ENCODE results near the gene PARD6A.
A peak's percentile ranks its signal among the peaks of the same experiment; 100 is the strongest.

Gene PARD6A

DNA sequence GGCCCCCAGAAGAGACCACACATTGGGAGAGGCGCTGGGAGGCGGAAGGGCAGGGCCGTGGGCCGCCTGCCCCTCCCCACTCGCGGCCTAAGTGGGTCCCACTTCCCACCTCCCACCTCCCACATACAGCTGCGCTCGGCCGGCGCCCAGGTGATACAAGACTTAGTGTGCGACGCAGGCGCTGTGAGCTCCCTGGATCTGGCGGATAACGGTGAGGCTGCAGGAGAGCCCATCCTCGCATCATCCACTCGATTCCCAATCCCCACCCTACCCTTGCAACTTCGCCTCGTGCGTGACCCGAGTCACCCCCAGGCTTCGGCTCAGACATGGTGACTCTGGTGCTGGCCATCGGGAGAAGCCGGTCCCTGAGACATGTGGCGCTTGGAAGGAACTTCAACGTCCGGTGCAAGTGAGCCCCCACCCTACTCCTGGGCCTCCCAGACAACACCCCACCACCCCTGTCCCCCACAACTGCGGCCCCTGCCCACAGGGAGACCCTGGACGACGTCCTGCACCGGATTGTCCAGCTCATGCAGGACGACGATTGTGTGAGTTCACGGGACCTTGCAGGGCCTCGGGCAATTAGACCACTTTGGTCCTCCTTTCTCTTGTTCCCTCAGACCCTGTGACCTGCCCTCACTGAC lies 11.9 kb upstream of the PARD6A start:
- no peak overlapping the region for H3K4me3 Mint-ChIP-seq

DNA sequence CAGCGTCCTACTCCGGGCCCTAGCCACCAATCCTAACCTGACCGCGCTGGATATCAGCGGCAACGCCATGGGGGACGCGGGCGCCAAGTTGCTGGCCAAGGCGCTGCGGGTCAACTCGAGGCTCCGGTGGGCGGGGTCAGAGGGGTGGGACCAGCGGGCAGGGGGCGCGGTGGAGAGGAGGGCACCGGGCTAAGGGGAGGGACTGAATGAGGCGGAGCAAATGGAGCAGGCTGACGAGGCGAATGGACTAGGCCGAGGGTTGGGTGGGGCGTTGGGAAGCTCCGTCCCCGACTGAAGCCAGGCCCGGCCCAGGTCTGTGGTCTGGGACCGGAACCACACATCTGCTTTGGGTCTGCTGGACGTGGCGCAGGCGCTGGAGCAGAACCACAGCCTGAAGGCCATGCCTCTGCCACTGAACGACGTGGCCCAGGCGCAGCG lies 11.2 kb upstream of the PARD6A start:
- H3K4me1 Mint-ChIP-seq, result peaks cover 9 to 29% of the 10 kb centered on the region in 2 donors
- no peaks in the 10 kb centered on the region for H3K9me3 Mint-ChIP-seq
- H3K27ac Mint-ChIP-seq, result no peak overlapping the region
- H3K36me3 Mint-ChIP-seq, result peaks cover 29 to 45% of the 10 kb centered on the region in 2 donors
- ATAC-seq (replicated peaks), result no peak
- H3K4me3 Mint-ChIP-seq, result no peak overlapping the region
- no peaks in the 10 kb centered on the region for H3K27me3 Mint-ChIP-seq
- DNase-seq, result no peak

More for the DNA sequence above, 11.9 kb upstream of the PARD6A start:
- no peaks in the 10 kb centered on the region for H3K27me3 Mint-ChIP-seq
- ATAC-seq (replicated peaks) (no peak), DNase-seq (no peak)
- H3K36me3 Mint-ChIP-seq, result peaks cover 27 to 43% of the 10 kb centered on the region in 2 donors
- H3K27ac Mint-ChIP-seq, result no peak overlapping the region
- peaks cover 11 to 31% of the 10 kb centered on the region in 2 donors for H3K4me1 Mint-ChIP-seq
- no peaks in the 10 kb centered on the region for H3K9me3 Mint-ChIP-seq

GRCh38 chr16:67650023-67650422 lies 10.7 kb upstream of the PARD6A start:
- Mint-ChIP-seq H3K27me3 (no peaks in the 10 kb centered on the region), H3K27ac (no peak overlapping the region), H3K36me3 (peaks cover 32 to 47% of the 10 kb centered on the region in 2 donors), H3K9me3 (no peaks in the 10 kb centered on the region), H3K4me1 (peaks cover 8 to 30% of the 10 kb centered on the region in 2 donors), H3K4me3 (no peak overlapping the region)
- ATAC-seq (replicated peaks) (no peak), DNase-seq (no peak)

GRCh38 chr16:67651039-67651438 lies 9.7 kb upstream of the PARD6A start:
- H3K9me3 Mint-ChIP-seq, result no peaks in the 10 kb centered on the region
- peaks cover 8 to 26% of the 10 kb centered on the region in 2 donors for H3K4me1 Mint-ChIP-seq
- no peak overlapping the region for H3K4me3 Mint-ChIP-seq
- DNase-seq, result no peak
- H3K27me3 Mint-ChIP-seq, result no peaks in the 10 kb centered on the region
- peaks cover 39 to 54% of the 10 kb centered on the region in 2 donors for H3K36me3 Mint-ChIP-seq
- H3K27ac Mint-ChIP-seq, result peak overlapping the region; percentile 16
- ATAC-seq (replicated peaks), result no peak

DNA sequence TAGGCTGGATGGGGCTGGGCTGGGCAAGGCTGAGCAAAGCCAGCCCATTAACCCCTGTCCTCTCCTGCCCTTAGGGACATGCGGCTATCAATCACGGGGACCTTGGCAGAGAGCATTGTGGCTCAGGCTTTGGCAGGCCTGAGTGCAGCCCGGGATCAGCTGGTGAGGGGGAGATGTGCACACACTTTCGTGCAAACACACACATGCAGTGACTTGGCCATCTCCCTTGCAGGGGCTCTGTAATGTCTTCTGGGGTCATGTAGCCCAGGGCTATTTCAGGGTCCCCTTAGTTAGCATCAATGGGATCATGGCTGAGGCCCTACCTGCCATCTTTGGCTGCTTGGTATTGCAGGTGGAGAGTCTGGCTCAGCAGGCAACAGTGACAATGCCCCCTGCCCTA lies 8.9 kb upstream of the PARD6A start:
- Mint-ChIP-seq H3K27ac (peak overlapping the region; percentile 89), H3K9me3 (no peaks in the 10 kb centered on the region), H3K4me1 (peaks cover 5 to 21% of the 10 kb centered on the region in 2 donors), H3K36me3 (peaks cover 41 to 50% of the 10 kb centered on the region in 2 donors), H3K27me3 (no peaks in the 10 kb centered on the region), H3K4me3 (no peak overlapping the region)
- DNase-seq, result no peak
- ATAC-seq (replicated peaks), result no peak

- H3K4me1 Mint-ChIP-seq, result peaks cover 4 to 20% of the 10 kb centered on the region in 2 donors
- H3K9me3 Mint-ChIP-seq, result no peaks in the 10 kb centered on the region
- no peak overlapping the region for H3K4me3 Mint-ChIP-seq
- H3K27ac Mint-ChIP-seq, result no peak overlapping the region
- no peaks in the 10 kb centered on the region for H3K27me3 Mint-ChIP-seq
- peaks cover 36 to 44% of the 10 kb centered on the region in 2 donors for H3K36me3 Mint-ChIP-seq
- DNase-seq (no peak), ATAC-seq (replicated peaks) (no peak)
Measured at GRCh38 chr16:67652578-67653127, 8.1 kb upstream of the PARD6A start.

DNA sequence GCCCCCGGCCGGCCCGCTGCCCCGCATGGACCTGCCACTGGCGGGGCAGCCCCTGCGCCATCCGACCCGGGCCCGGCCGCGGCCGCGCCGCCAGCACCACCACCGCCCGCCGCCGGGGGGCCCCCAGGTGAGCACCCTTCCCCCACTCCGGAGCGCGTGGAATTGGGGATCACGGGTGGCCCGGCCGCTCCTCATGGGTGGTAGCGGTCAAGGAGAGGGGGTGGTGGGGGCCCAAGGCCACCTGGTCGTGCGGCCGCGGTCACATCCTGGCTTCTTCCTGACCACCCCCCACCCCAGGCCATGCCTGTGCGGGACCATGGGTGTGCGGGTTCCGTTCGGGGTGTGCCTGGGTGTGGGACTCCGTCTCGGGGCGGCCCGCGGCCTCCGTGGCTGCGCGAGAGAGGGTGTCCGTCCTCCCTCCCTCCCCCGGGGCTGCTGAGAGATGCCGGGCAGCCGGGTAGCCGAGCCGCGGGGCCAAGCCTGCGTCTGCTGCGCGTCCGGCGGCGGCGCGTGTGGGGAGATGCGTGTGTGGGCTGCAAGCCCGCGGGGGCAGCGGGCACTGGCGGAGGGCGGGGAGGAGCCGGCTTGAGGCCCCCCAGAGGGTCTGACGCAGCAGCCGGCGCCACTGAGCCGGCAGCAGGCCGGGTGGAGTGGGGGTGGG lies 7.5 kb upstream of the PARD6A start:
- Mint-ChIP-seq H3K36me3 (peaks cover 39 to 48% of the 10 kb centered on the region in 2 donors), H3K27me3 (no peaks in the 10 kb centered on the region), H3K4me1 (peaks cover 4 to 26% of the 10 kb centered on the region in 2 donors), H3K9me3 (no peaks in the 10 kb centered on the region), H3K27ac (no peak overlapping the region), H3K4me3 (no peak overlapping the region)
- no peak for DNase-seq
- no peak for ATAC-seq (replicated peaks)

GRCh38 chr16:67653789-67654402 lies 6.9 kb upstream of the PARD6A start:
- Mint-ChIP-seq H3K36me3 (peaks cover 34 to 43% of the 10 kb centered on the region in 2 donors), H3K27me3 (no peaks in the 10 kb centered on the region), H3K9me3 (no peaks in the 10 kb centered on the region), H3K27ac (peak overlapping the region; percentile 59), H3K4me3 (peak overlapping the region in 1 of 2 donors; percentile 36), H3K4me1 (peaks cover 7 to 33% of the 10 kb centered on the region in 2 donors)
- ATAC-seq (replicated peaks), result no peak
- DNase-seq, result no peak

DNA sequence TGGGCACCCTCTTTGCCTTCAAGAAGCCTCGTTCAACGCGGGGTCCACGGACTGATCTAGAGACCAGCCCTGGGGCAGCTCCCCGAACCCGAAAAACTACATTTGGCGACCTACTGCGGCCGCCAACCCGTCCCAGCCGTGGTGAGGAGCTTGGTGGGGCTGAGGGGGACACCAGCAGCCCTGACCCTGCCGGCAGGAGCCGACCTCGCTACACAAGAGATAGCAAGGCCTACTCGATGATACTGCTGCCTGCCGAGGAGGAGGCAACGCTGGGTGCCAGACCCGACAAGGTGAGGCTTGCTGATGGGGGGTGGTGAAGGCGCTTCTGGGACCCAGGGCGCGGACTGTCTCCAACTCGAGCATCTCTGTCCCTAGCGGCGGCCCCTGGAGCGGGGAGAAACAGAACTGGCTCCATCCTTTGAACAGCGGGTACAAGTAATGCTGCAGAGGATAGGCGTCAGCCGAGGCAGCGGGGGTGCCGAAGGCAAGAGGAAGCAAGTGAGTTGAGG lies 6.3 kb upstream of the PARD6A start:
- Mint-ChIP-seq H3K4me1 (peaks cover 13 to 38% of the 10 kb centered on the region in 2 donors), H3K27me3 (no peaks in the 10 kb centered on the region), H3K4me3 (no peak overlapping the region), H3K36me3 (peaks cover 32 to 39% of the 10 kb centered on the region in 2 donors), H3K27ac (peak overlapping the region; percentile 57), H3K9me3 (no peaks in the 10 kb centered on the region)
- no peak for ATAC-seq (replicated peaks)
- no peak for DNase-seq

GRCh38 chr16:67655363-67655762 lies 5.4 kb upstream of the PARD6A start:
- no peaks in the 10 kb centered on the region for H3K27me3 Mint-ChIP-seq
- peaks cover 15 to 42% of the 10 kb centered on the region in 2 donors for H3K4me1 Mint-ChIP-seq
- no peak for ATAC-seq (replicated peaks)

DNA sequence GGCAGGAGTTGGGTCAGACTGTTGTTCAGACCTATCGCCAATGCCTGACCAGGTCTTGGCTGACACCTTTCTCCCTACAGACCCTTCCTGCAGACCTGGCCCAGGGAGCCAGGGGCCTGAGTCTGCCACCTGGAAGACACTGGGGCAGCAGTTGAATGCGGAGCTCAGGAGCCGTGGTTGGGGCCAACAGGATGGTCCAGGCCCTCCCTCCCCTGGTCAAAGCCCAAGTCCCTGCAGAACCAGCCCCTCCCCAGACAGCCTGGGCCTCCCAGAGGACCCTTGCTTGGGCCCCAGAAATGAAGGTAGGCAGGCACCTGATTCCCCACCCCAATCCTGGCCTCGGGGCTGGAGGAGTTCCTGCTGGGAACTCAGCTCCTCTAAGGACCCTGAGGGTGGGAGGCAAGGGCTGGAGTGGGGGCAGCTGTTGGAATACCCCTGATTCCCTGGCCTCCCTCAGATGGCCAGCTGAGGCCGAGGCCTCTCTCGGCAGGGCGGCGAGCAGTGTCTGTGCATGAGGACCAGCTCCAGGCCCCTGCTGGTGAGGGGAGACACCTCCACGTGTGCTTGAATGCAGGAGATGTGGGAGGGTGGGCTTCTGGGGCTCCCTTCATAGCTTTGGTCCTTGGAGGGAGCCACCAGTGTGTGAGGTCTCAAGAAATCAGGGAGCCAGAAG lies 4.3 kb upstream of the PARD6A start:
- ATAC-seq (replicated peaks) (no peak), DNase-seq (no peak)
- no peak overlapping the region for H3K4me3 Mint-ChIP-seq
- peaks cover 17 to 45% of the 10 kb centered on the region in 2 donors for H3K4me1 Mint-ChIP-seq
- H3K27ac Mint-ChIP-seq, result peak overlapping the region; percentile 42
- no peaks in the 10 kb centered on the region for H3K9me3 Mint-ChIP-seq
- H3K36me3 Mint-ChIP-seq, result peaks cover 28% of the 10 kb centered on the region in 2 donors
- no peaks in the 10 kb centered on the region for H3K27me3 Mint-ChIP-seq

More at GRCh38 chr16:67655363-67655762, 5.4 kb upstream of the PARD6A start:
- Mint-ChIP-seq H3K27ac (peak overlapping the region; percentile 21), H3K36me3 (peaks cover 33 to 37% of the 10 kb centered on the region in 2 donors), H3K9me3 (no peaks in the 10 kb centered on the region), H3K4me3 (no peak overlapping the region)
- no peak for DNase-seq

GRCh38 chr16:67657017-67657608 lies 3.6 kb upstream of the PARD6A start:
- ATAC-seq (replicated peaks), result no peak
- no peak for DNase-seq
- Mint-ChIP-seq H3K27me3 (no peaks in the 10 kb centered on the region), H3K4me3 (no peak overlapping the region), H3K4me1 (peaks cover 19 to 47% of the 10 kb centered on the region in 2 donors), H3K9me3 (no peaks in the 10 kb centered on the region), H3K27ac (peak overlapping the region; percentile 42), H3K36me3 (peaks cover 22 to 23% of the 10 kb centered on the region in 2 donors)

DNA sequence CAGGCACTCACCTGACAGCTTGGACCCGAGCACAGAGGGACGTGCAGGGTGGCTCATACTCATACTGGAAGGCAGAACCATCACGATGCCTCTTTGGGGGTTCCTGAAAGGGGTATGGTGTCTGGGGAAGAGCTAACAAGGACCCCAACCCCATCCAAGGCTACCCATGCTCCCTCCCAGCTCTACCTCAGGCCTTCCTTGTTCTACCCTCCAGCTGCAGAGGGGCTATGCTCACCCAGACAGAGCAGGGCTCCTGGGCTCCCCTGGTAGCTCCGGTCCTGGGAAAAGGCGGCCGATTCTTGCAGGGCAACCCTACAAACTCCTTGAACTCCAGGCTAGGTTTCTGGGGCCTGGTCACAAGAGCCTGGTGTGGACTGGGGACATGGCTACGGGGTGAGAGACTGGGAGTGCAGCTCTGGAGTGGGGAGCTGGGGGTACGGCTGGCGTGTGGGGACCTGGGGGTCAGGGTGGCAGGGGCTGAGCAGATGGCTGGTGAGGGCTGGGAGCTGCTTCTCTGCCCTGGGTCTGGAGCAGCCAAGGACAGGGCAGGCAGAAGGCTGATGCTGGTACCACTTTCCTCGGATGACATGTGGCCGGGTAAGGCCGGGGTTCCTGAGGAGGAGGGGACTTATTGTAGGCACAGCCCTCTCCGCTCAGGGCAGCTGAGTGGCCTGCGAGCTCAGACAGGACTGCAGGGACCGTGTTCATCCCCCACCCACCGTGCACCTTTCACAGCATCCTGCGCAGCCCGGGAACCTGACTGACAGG lies 2.8 kb upstream of the PARD6A start:
- no peaks in the 10 kb centered on the region for H3K27me3 Mint-ChIP-seq
- no peak for ATAC-seq (replicated peaks)
- H3K36me3 Mint-ChIP-seq, result peaks cover 20 to 21% of the 10 kb centered on the region in 2 donors
- H3K27ac Mint-ChIP-seq, result peak overlapping the region; percentile 63
- H3K4me1 Mint-ChIP-seq, result peaks cover 19 to 47% of the 10 kb centered on the region in 2 donors
- no peaks in the 10 kb centered on the region for H3K9me3 Mint-ChIP-seq
- DNase-seq, result no peak
- H3K4me3 Mint-ChIP-seq, result peak overlapping the region; percentile 28 to 87
